Measurements from ENCODE around the gene CHST8.
A peak's percentile ranks its signal among the peaks of the same experiment; 100 is the strongest.
"Not testable (repeated sequence)": the region's sequence is repeated elsewhere in the genome, so short reads cannot be mapped to it uniquely, and the experiment has no call there.

The CHST8 gene

DNA sequence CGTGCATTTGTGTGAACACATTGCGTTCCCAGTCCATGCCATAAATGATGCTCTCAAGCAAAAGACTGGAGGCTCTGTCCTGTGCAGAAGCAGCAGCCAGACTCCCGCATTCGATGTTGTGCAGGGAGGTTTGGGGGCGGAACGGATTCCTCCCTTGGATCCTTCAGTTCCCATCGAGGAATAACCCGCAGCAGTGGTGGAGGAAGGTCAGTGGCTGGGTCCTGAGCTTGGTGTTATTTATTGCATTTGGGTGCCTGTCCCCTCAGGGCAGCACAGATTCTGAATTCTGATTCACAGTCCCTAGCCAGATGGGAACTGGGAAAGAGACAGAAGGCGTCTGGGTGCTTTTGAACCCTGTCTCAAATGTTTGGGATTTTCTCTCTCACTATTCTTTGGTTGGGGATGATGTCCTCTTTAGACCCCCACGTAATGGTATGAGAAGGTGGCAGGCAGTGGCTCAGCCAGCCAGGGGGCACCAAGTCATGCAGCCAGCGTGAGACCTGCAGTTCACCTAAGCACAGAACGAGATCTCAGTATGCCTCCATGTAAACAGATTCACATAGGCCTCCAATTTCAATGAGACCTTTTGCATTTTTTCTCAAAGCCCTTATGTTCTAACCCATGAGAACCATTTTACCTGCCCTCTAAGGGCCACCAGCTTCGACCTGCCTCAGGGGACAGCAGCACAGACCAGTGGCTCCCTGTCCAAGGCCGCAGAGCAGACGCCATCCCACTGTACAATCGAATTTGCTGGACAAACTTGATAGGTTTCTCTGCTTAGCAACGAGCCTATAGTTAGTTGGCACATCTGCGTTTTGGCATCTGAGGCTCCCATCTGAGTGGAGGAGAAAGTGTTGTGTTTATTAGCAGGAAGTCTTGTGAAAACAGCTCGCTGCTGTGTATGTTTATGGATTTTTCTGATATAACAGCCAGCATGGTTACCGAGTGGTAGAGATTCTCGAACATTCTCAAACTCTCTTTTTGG is 192.7 kb downstream of the CHST8 start:
- peak; percentile 49 for DNase-seq

DNA sequence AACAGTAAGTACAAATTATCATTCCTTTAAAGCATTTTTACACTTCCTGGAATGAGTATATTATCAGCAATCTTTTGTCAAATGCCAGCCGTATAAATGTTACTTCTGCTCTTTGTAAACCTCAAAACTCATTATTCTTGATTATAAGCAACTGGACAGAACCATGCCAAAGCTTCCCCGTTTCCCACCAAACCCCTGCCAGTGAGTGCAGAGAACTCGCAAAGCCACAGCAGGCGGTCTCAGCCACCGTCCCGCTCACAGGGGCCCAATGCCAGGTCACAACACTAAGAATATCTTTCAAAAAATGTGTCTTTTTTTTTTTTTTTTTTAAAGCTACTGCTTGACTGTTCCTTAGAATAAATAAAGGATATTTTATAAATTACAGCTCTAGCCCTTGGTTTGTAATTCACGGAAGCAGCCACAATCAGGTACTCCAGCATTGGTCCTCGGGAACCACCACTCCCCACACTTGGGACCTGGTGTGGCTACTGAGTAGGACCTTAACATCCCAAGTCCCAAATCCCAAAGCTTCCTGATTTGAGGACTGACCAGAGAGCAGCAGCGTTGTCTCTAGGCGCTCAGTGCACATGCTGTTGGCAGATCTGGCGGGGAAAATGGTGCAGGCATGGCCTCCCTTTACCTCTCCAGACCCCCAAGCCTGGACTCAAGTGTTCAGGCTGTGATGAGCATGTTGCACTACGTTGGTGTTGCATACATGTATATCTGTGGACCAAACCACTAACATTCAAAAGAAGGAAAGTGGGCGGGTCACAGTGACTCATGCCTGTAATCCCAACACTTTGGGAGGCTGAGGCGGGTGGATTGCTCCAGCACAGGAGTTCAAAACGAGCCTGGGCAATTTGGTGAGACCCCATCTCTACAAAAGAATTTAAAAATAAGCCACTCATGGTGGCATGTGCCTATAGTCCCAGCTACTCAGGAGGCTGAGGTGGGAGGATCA is 193.9 kb downstream of the CHST8 start:
- DNase-seq = peak; percentile 37

DNA sequence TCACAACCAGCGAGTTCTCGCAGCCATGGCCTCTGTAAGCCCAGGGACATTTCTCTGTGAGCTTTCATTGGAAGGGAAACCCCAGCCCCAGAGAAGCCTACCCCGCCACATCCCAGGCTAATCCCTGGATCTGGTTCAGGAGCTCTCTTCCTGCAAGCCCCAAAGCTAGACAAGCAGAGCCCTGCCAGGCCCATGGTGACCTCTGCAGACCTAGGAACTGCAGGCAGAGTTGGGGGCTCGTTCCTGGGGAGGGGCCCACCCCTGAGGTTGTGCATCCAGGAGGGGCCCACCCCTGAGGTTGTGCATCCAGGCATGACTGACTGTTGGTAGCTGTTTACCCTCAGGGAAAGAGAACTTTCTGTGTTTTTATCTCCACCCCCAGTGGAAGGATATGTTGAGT is 196.7 kb downstream of the CHST8 start:
- DNase-seq = peak; percentile 44

DNA sequence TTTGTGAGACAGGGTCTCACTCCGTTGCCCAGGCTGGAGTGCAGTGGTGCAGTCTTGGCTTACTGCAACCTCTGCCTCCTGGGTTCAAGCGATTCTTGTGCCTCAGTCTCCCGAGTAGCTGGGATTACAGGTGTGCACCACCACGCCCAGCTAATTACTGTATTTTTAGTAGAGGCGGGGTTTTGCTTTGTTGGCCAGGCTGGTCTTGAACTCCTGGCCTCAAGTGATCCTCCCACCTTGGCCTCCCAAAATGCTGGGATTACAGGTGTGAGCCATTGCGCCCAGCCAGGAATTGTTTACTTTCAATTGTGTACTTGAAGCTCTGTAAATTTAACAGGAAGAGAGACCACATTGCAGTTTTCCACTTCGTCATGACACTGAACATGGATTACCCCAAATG is 197.3 kb downstream of the CHST8 start:
- DNase-seq = not testable (repeated sequence)

DNA sequence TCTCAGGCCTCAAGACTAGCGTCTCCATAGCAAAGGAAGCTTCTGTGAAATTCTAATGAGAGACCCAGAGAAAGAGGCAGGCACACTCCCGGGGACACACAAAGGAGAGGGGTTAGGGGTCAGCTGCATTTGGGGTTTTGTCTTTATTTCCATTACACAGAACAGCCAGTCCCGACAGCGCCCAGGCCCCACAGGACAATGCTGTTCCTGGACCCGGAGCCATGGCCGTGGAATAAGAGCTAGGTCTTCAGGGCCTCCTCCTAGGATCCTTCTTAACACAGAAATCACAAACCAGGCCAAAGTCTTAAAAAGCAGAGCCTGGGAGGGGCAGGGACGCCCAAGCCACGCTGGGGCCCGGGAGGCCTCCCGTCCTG is 197.7 kb downstream of the CHST8 start:
- DNase-seq = no peak

DNA sequence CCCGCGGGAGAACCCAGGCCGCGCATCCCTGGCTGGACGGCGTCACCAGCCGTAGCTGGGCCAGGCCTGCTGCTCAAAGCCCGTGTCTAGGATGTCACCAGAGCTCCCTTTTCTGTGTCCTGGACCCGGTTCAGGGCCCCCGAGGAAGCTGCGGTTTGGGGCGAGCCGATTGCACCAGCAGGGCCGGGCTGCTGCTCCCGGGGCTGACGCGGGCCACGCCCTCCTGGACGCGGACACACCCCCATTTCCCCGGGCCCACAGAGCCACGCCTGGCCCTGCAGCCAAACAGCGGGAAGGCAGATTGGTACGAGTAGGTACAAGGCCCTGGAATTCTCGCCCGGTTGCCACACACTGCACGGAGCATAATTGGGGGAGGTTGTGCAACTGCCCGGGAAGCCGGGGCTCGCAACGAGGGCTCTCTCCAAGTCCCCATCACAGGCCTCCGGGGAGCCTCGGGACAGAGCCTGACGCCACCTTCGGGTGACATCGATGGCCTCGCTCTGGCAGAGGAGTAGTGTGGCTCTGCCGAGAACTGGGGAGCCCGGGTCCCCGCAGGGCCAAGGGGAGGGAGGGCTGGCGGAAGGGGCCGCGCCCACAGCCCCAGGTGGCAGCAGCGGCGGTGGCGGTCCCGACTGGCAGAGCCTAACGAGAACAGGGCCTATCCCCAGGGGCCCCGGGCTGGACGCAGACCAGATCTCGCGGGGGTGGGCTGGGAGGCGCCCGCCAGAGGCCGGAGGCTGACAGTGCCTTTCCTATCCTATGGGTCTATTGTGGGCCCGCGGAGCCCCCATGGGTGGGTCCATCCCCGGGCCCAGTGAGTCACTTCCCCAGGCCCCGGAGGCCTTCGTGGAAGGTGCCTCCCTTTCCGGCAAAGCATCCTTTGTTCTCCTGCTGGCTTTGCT is 198.4 kb downstream of the CHST8 start:
- DNase-seq = peak; percentile 87

DNA sequence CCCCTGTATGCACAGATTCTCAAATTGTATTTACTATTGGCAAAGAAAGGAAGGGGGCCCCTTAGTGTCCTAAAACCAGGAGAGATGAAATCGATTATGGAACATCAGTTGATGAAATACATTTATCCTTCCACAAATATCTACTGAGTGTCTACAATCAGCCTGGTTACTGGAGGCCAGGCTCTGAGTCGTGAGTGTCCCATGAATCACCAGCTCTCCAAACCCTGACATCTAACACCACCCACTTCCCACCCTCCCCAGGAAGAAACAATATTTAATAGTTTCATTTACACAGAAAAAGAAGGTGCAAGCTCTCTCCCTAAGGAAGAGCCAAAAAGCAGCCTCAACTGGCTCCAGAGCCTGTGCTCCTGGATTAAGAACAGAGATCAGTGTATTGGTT is 200.1 kb downstream of the CHST8 start:
- peak; percentile 20 for DNase-seq
